Measurements from ENCODE around the gene WASHC4.
"Not testable (repeated sequence)": the region's sequence is repeated elsewhere in the genome, so short reads cannot be mapped to it uniquely, and the experiment has no call there.

WASHC4 gene

GRCh38 chr12:105162174-105162573 is 54.6 kb downstream of the WASHC4 start:
- DNase-seq (ENCODE audit: low read depth in 2 of 2): no peak

- DNase-seq (ENCODE audit: low read depth in 2 of 2): no peak
Observed at GRCh38 chr12:105164068-105164467, 56.5 kb downstream of the WASHC4 start.

- DNase-seq (ENCODE audit: low read depth in 2 of 2): no peak
Observed at GRCh38 chr12:105166736-105167135, 59.2 kb downstream of the WASHC4 start.

GRCh38 chr12:105167346-105167745 is 59.8 kb downstream of the WASHC4 start:
- no peak for DNase-seq (ENCODE audit: low read depth in 2 of 2)

GRCh38 chr12:105168006-105168405 is 60.5 kb downstream of the WASHC4 start:
- DNase-seq (ENCODE audit: low read depth in 2 of 2): no peak

- DNase-seq (ENCODE audit: low read depth in 2 of 2): no peak
Observed at GRCh38 chr12:105170139-105170538, 62.6 kb downstream of the WASHC4 start.

- no peak for DNase-seq (ENCODE audit: low read depth in 2 of 2)
Observed at GRCh38 chr12:105171691-105172436, 64.3 kb downstream of the WASHC4 start.

- no peak for DNase-seq (ENCODE audit: low read depth in 2 of 2)
Observed at GRCh38 chr12:105175397-105175990, 68.0 kb downstream of the WASHC4 start.

GRCh38 chr12:105177208-105177607 is 69.7 kb downstream of the WASHC4 start:
- no peak for DNase-seq (ENCODE audit: low read depth in 2 of 2)

GRCh38 chr12:105179114-105179513 is 71.6 kb downstream of the WASHC4 start:
- not testable (repeated sequence) for DNase-seq (ENCODE audit: low read depth in 2 of 2)

- not testable (repeated sequence) for DNase-seq (ENCODE audit: low read depth in 2 of 2)
Observed at GRCh38 chr12:105183406-105183805, 75.9 kb downstream of the WASHC4 start.

- not testable (repeated sequence) for DNase-seq (ENCODE audit: low read depth in 2 of 2)
Observed at GRCh38 chr12:105183976-105184375, 76.4 kb downstream of the WASHC4 start.

GRCh38 chr12:105189293-105189692 is 81.8 kb downstream of the WASHC4 start:
- no peak for DNase-seq (ENCODE audit: low read depth in 2 of 2)

- no peak for DNase-seq (ENCODE audit: low read depth in 2 of 2)
Observed at GRCh38 chr12:105190530-105190929, 83.0 kb downstream of the WASHC4 start.

- DNase-seq (ENCODE audit: low read depth in 2 of 2): no peak
Observed at GRCh38 chr12:105192624-105193225, 85.2 kb downstream of the WASHC4 start.

GRCh38 chr12:105194947-105195346 is 87.4 kb downstream of the WASHC4 start:
- no peak for DNase-seq (ENCODE audit: low read depth in 2 of 2)

- no peak for DNase-seq (ENCODE audit: low read depth in 2 of 2)
Observed at GRCh38 chr12:105196090-105196489, 88.6 kb downstream of the WASHC4 start.

- DNase-seq (ENCODE audit: low read depth in 2 of 2): no peak
Observed at GRCh38 chr12:105198961-105199360, 91.4 kb downstream of the WASHC4 start.

GRCh38 chr12:105200385-105200784 is 92.9 kb downstream of the WASHC4 start:
- DNase-seq (ENCODE audit: low read depth in 2 of 2): no peak

- DNase-seq (ENCODE audit: low read depth in 2 of 2): no peak
Observed at GRCh38 chr12:105201299-105201698, 93.8 kb downstream of the WASHC4 start.

- DNase-seq (ENCODE audit: low read depth in 2 of 2): no peak
Observed at GRCh38 chr12:105202202-105202601, 94.7 kb downstream of the WASHC4 start.

- no peak for DNase-seq (ENCODE audit: low read depth in 2 of 2)
Observed at GRCh38 chr12:105204127-105204526, 96.6 kb downstream of the WASHC4 start.

GRCh38 chr12:105204916-105205315 is 97.4 kb downstream of the WASHC4 start:
- no peak for DNase-seq (ENCODE audit: low read depth in 2 of 2)
